ENCODE measurements around the gene OR2T3. TPM values are rescaled to one million over a fixed set of nuclear protein-coding genes. Genes with fewer than 3 reads are reported as not detected.
"Not testable (repeated sequence)": the region's sequence is repeated elsewhere in the genome, so short reads cannot be mapped to it uniquely, and the experiment has no call there.

OR2T3 gene
- total and polyA plus RNA-seq, 2 experiments from 2014 or later, result not detected

DNA sequence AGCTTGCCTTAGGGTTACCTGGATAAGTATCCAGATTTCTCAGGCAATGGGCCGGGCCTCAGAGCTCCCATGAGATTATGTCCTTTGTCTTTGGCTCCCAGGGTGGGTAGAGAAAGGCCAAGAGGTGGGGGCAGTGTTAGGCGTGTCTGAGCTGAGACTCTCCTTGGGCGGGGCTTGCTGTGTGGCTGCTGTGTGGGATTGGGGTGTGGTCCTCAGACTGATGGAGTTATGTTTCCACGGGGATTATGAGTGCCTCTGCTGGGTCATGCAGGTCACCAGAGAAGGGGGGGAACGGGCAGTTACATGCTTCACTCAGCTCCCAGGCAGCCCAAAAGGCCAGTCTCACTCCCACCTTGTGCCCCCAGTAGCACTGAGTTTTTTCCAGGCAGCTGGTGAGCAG is 23.5 kb downstream of the OR2T3 start:
- DNase-seq (ENCODE audit: low spot score); H3K4me3 ChIP-seq; H3K36me3 ChIP-seq (replicated peaks; ENCODE audit: insufficient read depth, low read depth); H3K4me2 ChIP-seq; H3K4me1 ChIP-seq (ENCODE audit: insufficient read depth); H3K9me3 ChIP-seq (ENCODE audit: low read depth); H3K27ac ChIP-seq; H4K20me1 ChIP-seq (ENCODE audit: insufficient read depth, poor library complexity, severe bottlenecking); H3K27me3 ChIP-seq; H3K9me2 ChIP-seq (replicated peaks; ENCODE audit: insufficient read depth); H3K79me2 ChIP-seq; H2AFZ ChIP-seq: not testable (repeated sequence)
- WGBS (ENCODE audit: low lambda C conversion rate, missing lambda C conversion rate), result no CpG with 5 or more reads among the region's 5 CpGs

DNA sequence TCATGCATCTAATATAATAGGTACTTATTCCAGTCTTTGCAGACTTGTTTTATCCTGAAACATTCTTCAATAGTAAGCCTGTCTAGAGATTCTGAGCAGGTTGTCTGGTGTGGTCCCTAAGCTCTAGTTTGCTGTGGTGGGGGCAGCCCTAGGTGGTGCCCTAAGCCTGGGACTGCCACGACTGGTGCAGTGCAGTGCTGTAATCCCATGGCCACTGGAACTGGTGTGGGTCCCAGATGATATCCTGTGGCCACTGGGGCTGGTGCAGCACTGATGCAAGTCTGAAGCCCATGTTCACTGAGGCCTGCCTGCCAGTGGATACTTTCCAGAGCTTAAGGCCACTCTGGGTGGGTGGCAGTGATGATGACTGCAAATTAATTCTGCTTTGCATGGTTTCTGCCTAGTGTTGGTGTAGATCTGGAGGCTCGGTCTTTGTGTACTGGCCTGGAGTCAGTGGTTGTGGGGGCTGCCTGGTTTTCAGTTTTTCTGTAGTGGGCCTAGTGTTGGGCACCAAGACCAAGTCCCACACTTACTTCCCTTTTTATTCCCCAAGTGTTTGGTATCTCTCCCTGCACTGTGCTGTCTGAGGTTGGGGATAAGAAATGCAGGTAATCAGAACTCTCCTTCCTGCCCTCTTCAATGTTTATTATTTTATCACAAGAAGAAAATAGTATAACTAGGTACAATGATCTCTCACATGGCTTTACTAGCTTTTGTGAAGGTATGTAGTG is 27.3 kb downstream of the OR2T3 start:
- H3K36me3 ChIP-seq (replicated peaks; ENCODE audit: insufficient read depth, low read depth); H2AFZ ChIP-seq; H3K27ac ChIP-seq: not testable (repeated sequence)

DNA sequence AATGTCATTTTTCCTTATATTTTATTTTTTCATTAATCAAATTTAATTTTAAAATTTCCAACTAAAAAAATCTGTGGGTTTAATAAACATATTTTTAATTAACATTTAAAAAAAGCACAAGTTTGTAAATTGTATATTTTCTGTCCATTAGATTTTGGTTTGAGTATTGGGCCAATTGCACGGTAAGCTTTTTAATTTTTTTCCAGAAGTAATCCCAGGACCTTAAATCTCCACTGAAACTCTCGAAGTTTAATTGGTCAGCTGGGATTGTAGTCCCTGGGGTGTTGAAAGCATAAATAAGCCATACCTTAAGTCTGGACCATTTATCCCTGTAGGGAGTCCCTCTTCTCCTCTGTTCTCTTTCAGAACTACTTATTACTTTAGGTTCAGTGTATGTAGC is 34.6 kb downstream of the OR2T3 start, which contains the start of gene OR2G6:
Gene OR2G6, plus strand, starts transcription at position 301 of the 400 bp plus-strand sequence. CDS start 13,574 bp downstream, outside the sequence.
- WGBS (ENCODE audit: low lambda C conversion rate, missing lambda C conversion rate), result no CpG with 5 or more reads among the region's 2 CpGs
- H3K4me1 ChIP-seq (ENCODE audit: insufficient read depth); H3K4me3 ChIP-seq: not testable (repeated sequence)

More for the DNA sequence above, 27.3 kb downstream of the OR2T3 start:
- WGBS (ENCODE audit: low lambda C conversion rate, missing lambda C conversion rate), result 60% methylated on average over 1 of the region's 2 CpGs
- not testable (repeated sequence) for H3K9me3 ChIP-seq (ENCODE audit: low read depth); H3K27me3 ChIP-seq; H3K9me2 ChIP-seq (replicated peaks; ENCODE audit: insufficient read depth); H3K79me2 ChIP-seq; H4K20me1 ChIP-seq (ENCODE audit: insufficient read depth, poor library complexity, severe bottlenecking); H3K4me3 ChIP-seq; DNase-seq (ENCODE audit: low spot score); H3K4me2 ChIP-seq; H3K4me1 ChIP-seq (ENCODE audit: insufficient read depth)

DNA sequence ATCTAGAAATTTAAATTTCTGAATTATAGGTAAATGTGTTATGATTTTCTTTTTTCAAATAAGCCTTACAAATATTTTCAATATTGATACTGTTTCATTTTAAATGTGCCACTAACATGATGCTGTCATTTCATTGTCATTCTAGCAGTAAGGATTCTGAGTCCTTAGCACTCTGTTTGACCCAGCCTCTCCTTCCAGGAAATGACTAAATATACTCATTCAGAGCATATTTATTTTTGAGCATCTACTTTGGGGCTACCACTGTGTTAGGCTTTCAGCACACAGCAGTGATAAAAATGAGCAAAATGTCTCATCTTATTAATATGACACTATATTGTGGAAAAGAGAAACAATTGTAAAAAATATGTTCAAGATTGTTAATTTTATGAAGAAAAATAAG is 37.1 kb downstream of the OR2T3 start:
- not testable (repeated sequence) for H3K27me3 ChIP-seq; H3K4me1 ChIP-seq (ENCODE audit: insufficient read depth); H4K20me1 ChIP-seq (ENCODE audit: insufficient read depth, poor library complexity, severe bottlenecking); H3K9me3 ChIP-seq (ENCODE audit: low read depth); H3K9me2 ChIP-seq (replicated peaks; ENCODE audit: insufficient read depth); H3K27ac ChIP-seq; H3K4me2 ChIP-seq; DNase-seq (ENCODE audit: low spot score); H3K4me3 ChIP-seq; H2AFZ ChIP-seq; H3K36me3 ChIP-seq (replicated peaks; ENCODE audit: insufficient read depth, low read depth); H3K79me2 ChIP-seq

More for the DNA sequence above, 34.6 kb downstream of the OR2T3 start, which contains the start of gene OR2G6:
- H3K9me2 ChIP-seq (replicated peaks; ENCODE audit: insufficient read depth); H3K4me2 ChIP-seq; H4K20me1 ChIP-seq (ENCODE audit: insufficient read depth, poor library complexity, severe bottlenecking); H3K36me3 ChIP-seq (replicated peaks; ENCODE audit: insufficient read depth, low read depth); H3K79me2 ChIP-seq; H3K27me3 ChIP-seq; H3K27ac ChIP-seq; DNase-seq (ENCODE audit: low spot score); H3K9me3 ChIP-seq (ENCODE audit: low read depth); H2AFZ ChIP-seq: not testable (repeated sequence)

DNA sequence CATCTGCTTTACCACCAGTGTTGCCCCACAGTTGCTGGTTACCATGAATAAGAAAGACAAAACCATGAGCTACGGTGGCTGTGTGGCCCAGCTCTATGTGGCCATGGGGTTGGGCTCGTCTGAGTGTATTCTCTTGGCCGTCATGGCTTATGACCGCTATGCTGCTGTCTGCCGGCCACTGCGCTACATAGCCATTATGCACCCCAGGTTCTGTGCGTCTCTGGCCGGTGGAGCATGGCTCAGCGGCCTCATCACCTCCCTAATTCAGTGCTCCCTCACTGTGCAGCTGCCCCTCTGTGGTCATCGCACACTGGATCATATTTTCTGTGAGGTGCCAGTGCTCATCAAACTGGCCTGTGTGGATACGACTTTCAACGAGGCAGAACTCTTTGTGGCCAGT is 48.7 kb downstream of the OR2T3 start:
- no peaks in the 10 kb centered on the region for H3K9me2 ChIP-seq (replicated peaks; ENCODE audit: insufficient read depth)
- no peaks in the 10 kb centered on the region for H3K79me2 ChIP-seq

More for the DNA sequence above, 48.7 kb downstream of the OR2T3 start:
- Histone ChIP-seq H3K27me3 (no peaks in the 10 kb centered on the region), H3K27ac (no peak overlapping the region), H3K36me3 (replicated peaks; ENCODE audit: insufficient read depth, low read depth) (no peaks in the 10 kb centered on the region), H3K4me2 (no peak overlapping the region), H3K9me3 (ENCODE audit: low read depth) (no peaks in the 10 kb centered on the region), H3K4me1 (ENCODE audit: insufficient read depth) (no peaks in the 10 kb centered on the region), H4K20me1 (ENCODE audit: insufficient read depth, poor library complexity, severe bottlenecking) (no peaks in the 10 kb centered on the region), H3K4me3 (no peak overlapping the region), H2AFZ (no peak overlapping the region)
- WGBS (ENCODE audit: low lambda C conversion rate, missing lambda C conversion rate), result 70% methylated on average over 12 of the region's 12 CpGs
- TF ChIP-seq EZH2phosphoT487 (IDR thresholded peaks at IDR 0.05; ENCODE audit: low read depth, severe bottlenecking, unreplicated experiment), result no peak
- DNase-seq (ENCODE audit: low spot score), result no peak

Other genes starting within 250 kb of the OR2T3 start
- gene OR2M4, start 241.9 kb upstream of the OR2T3 start, total RNA-seq, result not detected in 2 replicates
- not detected in 2 replicates for gene OR2M4, start 241.9 kb upstream of the OR2T3 start, polyA plus RNA-seq
- gene OR2T33, start 195.4 kb upstream of the OR2T3 start, total RNA-seq, result not detected in 2 replicates
- gene OR2T33, start 195.4 kb upstream of the OR2T3 start, polyA plus RNA-seq, result not detected in 2 replicates
- not detected in 2 replicates for gene OR2T12, start 169.9 kb upstream of the OR2T3 start, total RNA-seq
- gene OR2T12, start 169.9 kb upstream of the OR2T3 start, polyA plus RNA-seq, result not detected in 2 replicates
- not detected in 2 replicates for gene OR2M7, start 148.8 kb upstream of the OR2T3 start, total RNA-seq
- not detected in 2 replicates for gene OR2M7, start 148.8 kb upstream of the OR2T3 start, polyA plus RNA-seq
- gene OR14C36, start 124.6 kb upstream of the OR2T3 start, total RNA-seq, result not detected in 2 replicates
- not detected in 2 replicates for gene OR14C36, start 124.6 kb upstream of the OR2T3 start, polyA plus RNA-seq
- gene OR2T4, start 111.7 kb upstream of the OR2T3 start, total RNA-seq, result not detected in 2 replicates
- gene OR2T4, start 111.7 kb upstream of the OR2T3 start, polyA plus RNA-seq, result not detected in 2 replicates
- gene OR2T6, start 97.6 kb upstream of the OR2T3 start, total RNA-seq, result not detected in 2 replicates
- not detected in 2 replicates for gene OR2T6, start 97.6 kb upstream of the OR2T3 start, polyA plus RNA-seq
- gene OR2T1, start 70.3 kb upstream of the OR2T3 start, total RNA-seq, result not detected in 2 replicates
- gene OR2T1, start 70.3 kb upstream of the OR2T3 start, polyA plus RNA-seq, result not detected in 2 replicates
- gene OR2T2, start 27.7 kb upstream of the OR2T3 start, total RNA-seq, result not detected in 2 replicates
- not detected in 2 replicates for gene OR2T2, start 27.7 kb upstream of the OR2T3 start, polyA plus RNA-seq
- not detected in 2 replicates for gene OR2T5, start 15.2 kb downstream of the OR2T3 start, total RNA-seq
- not detected in 2 replicates for gene OR2T5, start 15.2 kb downstream of the OR2T3 start, polyA plus RNA-seq
- not detected in 2 replicates for gene OR2G6, start 34.7 kb downstream of the OR2T3 start, total RNA-seq
- not detected in 2 replicates for gene OR2G6, start 34.7 kb downstream of the OR2T3 start, polyA plus RNA-seq
- not detected in 2 replicates for gene OR2T29, start 89.4 kb downstream of the OR2T3 start, total RNA-seq
- gene OR2T29, start 89.4 kb downstream of the OR2T3 start, polyA plus RNA-seq, result not detected in 2 replicates
- not detected in 2 replicates for gene OR2T34, start 101.4 kb downstream of the OR2T3 start, total RNA-seq
- not detected in 2 replicates for gene OR2T34, start 101.4 kb downstream of the OR2T3 start, polyA plus RNA-seq
- gene OR2T10, start 124.3 kb downstream of the OR2T3 start, total RNA-seq, result not detected in 2 replicates
- not detected in 2 replicates for gene OR2T10, start 124.3 kb downstream of the OR2T3 start, polyA plus RNA-seq
- gene OR2T11, start 161.7 kb downstream of the OR2T3 start, total RNA-seq, result not detected in 2 replicates
- gene OR2T11, start 161.7 kb downstream of the OR2T3 start, polyA plus RNA-seq, result not detected in 2 replicates
- not detected in 2 replicates for gene OR2T35, start 171.9 kb downstream of the OR2T3 start, total RNA-seq
- not detected in 2 replicates for gene OR2T35, start 171.9 kb downstream of the OR2T3 start, polyA plus RNA-seq
- not detected in 2 replicates for gene OR2T27, start 182.2 kb downstream of the OR2T3 start, total RNA-seq
- not detected in 2 replicates for gene OR2T27, start 182.2 kb downstream of the OR2T3 start, polyA plus RNA-seq
- gene OR14I1, start 229.4 kb downstream of the OR2T3 start, total RNA-seq, result not detected in 2 replicates
- gene OR14I1, start 229.4 kb downstream of the OR2T3 start, polyA plus RNA-seq, result not detected in 2 replicates